Caco-2 (cell line): ENCODE results near the gene RGS19. TPM values are rescaled to one million over a fixed set of nuclear protein-coding genes. Genes with fewer than 3 reads are reported as not detected.

ENCODE experiments used
- BruUV-seq: library from RNA; stranded (reverse); fragments of 400-500 nt; replicated peaks from 2 replicates; lab custom pipeline; 2021; lab: Mats Ljungman, UMichigan
- CTCF ChIA-PET: fragments of 300-600 bp; sonication (Branson Sonifier 250); formaldehyde crosslinking; loops from one replicate; lab custom pipeline; 2022; ENCODE audit warnings: antibody characterized with exemption; lab: Charles Lee
- POLR2A ChIA-PET: fragments of 300-600 bp; sonication (Branson Sonifier 250); formaldehyde crosslinking; loops from one replicate; lab custom pipeline; 2022; ENCODE audit warnings: antibody characterized with exemption; lab: Charles Lee
- DNase-seq, 2 experiments: peaks; one replicate each; pipeline versions ENCODE4 v3.0.0 to v3.0.0-alpha.2; 2020 to 2022
- H3K27me3 ChIP-seq: replicated peaks from 2 replicates; pipeline ENCODE4 v1.6.0; 2011; ENCODE audit warnings: low read length; ENCODE audit not compliant: control insufficient read depth, insufficient read depth
- H3K36me3 ChIP-seq: 2 replicates; pipeline ENCODE4 v1.5.1; 2011; ENCODE audit warnings: low read length; ENCODE audit not compliant: control insufficient read depth, insufficient read depth
- H3K4me1 ChIP-seq: fragments of 250-450 bp; sonication (Bioruptor Pico); 2 replicates; pipeline ENCODE4 v1.5.1; 2020; ENCODE audit warnings: mild to moderate bottlenecking
- H3K4me3 ChIP-seq: 2 replicates; pipeline ENCODE4 v1.5.1; 2011; ENCODE audit warnings: low read depth, mild to moderate bottlenecking, control low read depth, low read length
- H3K9me3 ChIP-seq: fragments of 250-450 bp; sonication (Bioruptor Pico); 2 replicates; pipeline ENCODE4 v1.5.1; 2020; ENCODE audit warnings: mild to moderate bottlenecking, moderate library complexity
- H3K27ac Mint-ChIP-seq: one replicate; pipeline ENCODE4 v1.8.0; 2022; ENCODE audit warnings: mixed read lengths; ENCODE audit not compliant: unreplicated experiment
- H3K27me3 Mint-ChIP-seq: one replicate; pipeline ENCODE4 v1.8.0; 2022; ENCODE audit warnings: mixed read lengths; ENCODE audit not compliant: insufficient read depth, unreplicated experiment
- H3K36me3 Mint-ChIP-seq: one replicate; pipeline ENCODE4 v1.8.0; 2022; ENCODE audit warnings: mild to moderate bottlenecking, mixed read lengths; ENCODE audit not compliant: insufficient read depth, unreplicated experiment
- H3K4me1 Mint-ChIP-seq: one replicate; pipeline ENCODE4 v1.8.0; 2022; ENCODE audit warnings: low read depth, mixed read lengths; ENCODE audit not compliant: unreplicated experiment
- H3K4me3 Mint-ChIP-seq: one replicate; pipeline ENCODE4 v1.8.0; 2022; ENCODE audit warnings: mild to moderate bottlenecking, moderate library complexity, mixed read lengths; ENCODE audit not compliant: unreplicated experiment
- H3K9me3 Mint-ChIP-seq: one replicate; pipeline ENCODE4 v1.8.0; 2022; ENCODE audit warnings: mixed read lengths; ENCODE audit not compliant: unreplicated experiment
- intact Hi-C: fragments of 100-400 bp; cut with micrococcal nuclease; formaldehyde crosslinking; loops from one replicate; pipeline ENCODE4 v1.10.0; 2022; ENCODE audit not compliant: unreplicated experiment
- total RNA-seq: library from RNA; stranded (reverse); gene quantifications from 2 replicates; pipeline ENCODE4 v1.2.3, GENCODE V29; 2022
- TF ChIP-seq, protein P1 (sequence below), 2 experiments: fragments of 200-600 bp in 1 of 2; IDR thresholded peaks; 1 replicate in 1 of 2; 2 replicates in 1 of 2; pipeline versions ENCODE4 v1.5.1 to v1.8.0; 2011 to 2022; ENCODE audit warnings: antibody characterized with exemption in 1 of 2, control low read depth in 1 of 2, inconsistent platforms in 1 of 2, low read depth in 1 of 2, low read length in 1 of 2, mild to moderate bottlenecking in 1 of 2, moderate library complexity in 1 of 2; ENCODE audit not compliant: insufficient read depth in 1 of 2, severe bottlenecking in 1 of 2, unreplicated experiment in 1 of 2

RGS19 gene
- total RNA-seq, 1 experiment from 2014 or later = 29.3 TPM

DNA sequence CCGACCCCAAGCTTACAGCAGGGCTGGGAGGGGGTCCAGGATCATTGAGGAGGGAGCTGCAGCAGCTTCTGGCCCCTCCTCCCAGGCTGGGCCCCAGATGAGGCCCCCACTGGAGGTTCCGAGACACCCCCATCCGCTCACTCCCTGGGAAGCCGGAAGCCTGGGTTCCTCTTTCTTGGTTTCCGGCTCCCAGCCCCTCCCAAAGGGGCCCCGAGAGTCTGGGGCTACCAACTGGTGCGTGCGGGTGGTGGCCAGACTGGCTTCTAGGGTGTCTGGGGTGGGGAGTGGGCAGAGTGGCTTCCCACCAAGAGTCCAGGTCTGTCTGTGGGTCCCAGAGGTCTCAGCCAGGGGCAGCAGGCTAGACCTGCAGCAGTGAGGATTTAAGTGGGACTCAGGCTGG, 2.2 kb downstream of the RGS19 start:
- H3K4me1 ChIP-seq = peaks cover 18% of the 10 kb centered on the region
- POLR2A ChIA-PET = no interaction called here
- no peak overlapping the region for H3K4me3 ChIP-seq
- no peaks in the 10 kb centered on the region for H3K36me3 ChIP-seq
- H3K4me1 Mint-ChIP-seq = peaks cover 17% of the 10 kb centered on the region
- H3K27me3 ChIP-seq = no peaks in the 10 kb centered on the region
- no TSS peak for BruUV-seq
- intact Hi-C loops = no loop called here
- H3K4me3 Mint-ChIP-seq = no peak overlapping the region
- CTCF ChIA-PET = interaction anchor here (0.7 to 1.0 kb wide), 2 partner anchors 43 to 432 kb away, joined by 3 read pairs; no protein-coding TSS in a partner anchor
- TF ChIP-seq, protein P1, sequence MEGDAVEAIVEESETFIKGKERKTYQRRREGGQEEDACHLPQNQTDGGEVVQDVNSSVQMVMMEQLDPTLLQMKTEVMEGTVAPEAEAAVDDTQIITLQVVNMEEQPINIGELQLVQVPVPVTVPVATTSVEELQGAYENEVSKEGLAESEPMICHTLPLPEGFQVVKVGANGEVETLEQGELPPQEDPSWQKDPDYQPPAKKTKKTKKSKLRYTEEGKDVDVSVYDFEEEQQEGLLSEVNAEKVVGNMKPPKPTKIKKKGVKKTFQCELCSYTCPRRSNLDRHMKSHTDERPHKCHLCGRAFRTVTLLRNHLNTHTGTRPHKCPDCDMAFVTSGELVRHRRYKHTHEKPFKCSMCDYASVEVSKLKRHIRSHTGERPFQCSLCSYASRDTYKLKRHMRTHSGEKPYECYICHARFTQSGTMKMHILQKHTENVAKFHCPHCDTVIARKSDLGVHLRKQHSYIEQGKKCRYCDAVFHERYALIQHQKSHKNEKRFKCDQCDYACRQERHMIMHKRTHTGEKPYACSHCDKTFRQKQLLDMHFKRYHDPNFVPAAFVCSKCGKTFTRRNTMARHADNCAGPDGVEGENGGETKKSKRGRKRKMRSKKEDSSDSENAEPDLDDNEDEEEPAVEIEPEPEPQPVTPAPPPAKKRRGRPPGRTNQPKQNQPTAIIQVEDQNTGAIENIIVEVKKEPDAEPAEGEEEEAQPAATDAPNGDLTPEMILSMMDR (IDR thresholded peaks at IDR 0.05; ENCODE audit: insufficient read depth in 1 of 2, low read depth in 1 of 2, low read length in 1 of 2, severe bottlenecking in 1 of 2, unreplicated experiment in 1 of 2) = no peak
- no peak overlapping the region for H3K27ac Mint-ChIP-seq
- no peaks in the 10 kb centered on the region for H3K9me3 Mint-ChIP-seq
- peaks cover 4% of the 10 kb centered on the region for H3K36me3 Mint-ChIP-seq
- no peaks in the 10 kb centered on the region for H3K9me3 ChIP-seq
- H3K27me3 Mint-ChIP-seq = no peaks in the 10 kb centered on the region
- DNase-seq = no peak

DNA sequence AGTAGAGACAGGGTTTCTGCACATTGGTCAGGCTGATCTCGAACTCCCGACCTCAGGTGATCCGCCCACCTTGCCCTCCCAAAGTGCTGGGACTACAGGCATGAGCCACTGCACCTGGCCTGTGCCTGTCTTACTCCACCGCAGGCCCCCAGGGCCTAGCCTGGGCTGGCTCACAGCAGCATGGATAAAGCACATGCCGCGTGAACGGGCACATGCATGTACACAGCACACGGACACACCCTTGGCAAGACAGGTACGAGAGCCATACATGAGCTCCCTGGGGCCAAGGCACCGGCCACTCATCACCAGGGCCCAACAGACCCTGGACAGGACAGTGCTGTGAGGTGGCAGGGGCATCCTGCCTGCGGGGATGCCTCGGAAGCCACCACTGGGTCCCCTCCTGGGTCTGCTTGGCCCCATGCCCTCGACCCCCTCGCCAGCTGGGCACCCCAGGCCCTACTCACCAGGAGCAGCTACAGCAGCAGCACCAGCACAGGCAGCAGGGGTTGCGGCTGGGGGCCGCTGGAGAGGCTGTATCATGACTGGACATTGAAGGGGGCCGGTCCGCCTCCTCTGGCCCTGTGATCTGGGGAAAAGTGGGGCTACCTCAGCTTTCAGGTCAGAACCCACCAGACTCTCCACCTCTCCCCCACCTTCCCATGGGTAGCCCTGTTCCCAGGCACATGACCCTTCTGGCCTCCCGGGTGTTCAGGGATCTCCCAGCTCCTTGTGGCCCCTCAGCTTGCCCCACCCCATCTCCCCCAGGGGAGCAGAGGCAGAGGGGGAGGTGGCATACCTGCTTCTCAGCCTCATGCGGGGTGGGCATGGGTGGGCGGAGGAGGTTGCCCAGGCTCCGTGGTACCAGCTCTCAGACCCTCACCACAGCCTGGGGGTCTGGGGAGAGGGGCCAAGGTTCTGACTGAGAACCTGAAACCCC, 3.0 kb downstream of the RGS19 start:
- ChIA-PET CTCF (interaction anchor here (0.7 to 1.1 kb wide), 3 partner anchors 26 to 432 kb away, joined by 3 read pairs; no protein-coding TSS in a partner anchor), POLR2A (interaction anchor here (0.6 kb wide), 1 partner anchor 75 kb away, joined by 4 read pairs; no protein-coding TSS in a partner anchor)
- Histone ChIP-seq H3K4me3 (no peak overlapping the region), H3K36me3 (no peaks in the 10 kb centered on the region), H3K4me1 (peaks cover 18% of the 10 kb centered on the region), H3K9me3 (no peaks in the 10 kb centered on the region), H3K27me3 (no peaks in the 10 kb centered on the region)
- BruUV-seq = no TSS peak
- Mint-ChIP-seq H3K27me3 (no peaks in the 10 kb centered on the region), H3K36me3 (peaks cover 9% of the 10 kb centered on the region), H3K9me3 (no peaks in the 10 kb centered on the region), H3K4me3 (no peak overlapping the region), H3K4me1 (peaks cover 17% of the 10 kb centered on the region), H3K27ac (no peak overlapping the region)
- TF ChIP-seq, protein P1 (IDR thresholded peaks at IDR 0.05; ENCODE audit: insufficient read depth in 1 of 2, low read depth in 1 of 2, low read length in 1 of 2, severe bottlenecking in 1 of 2, unreplicated experiment in 1 of 2) = no peak
- intact Hi-C loops = no loop called here
- DNase-seq = no peak

DNA sequence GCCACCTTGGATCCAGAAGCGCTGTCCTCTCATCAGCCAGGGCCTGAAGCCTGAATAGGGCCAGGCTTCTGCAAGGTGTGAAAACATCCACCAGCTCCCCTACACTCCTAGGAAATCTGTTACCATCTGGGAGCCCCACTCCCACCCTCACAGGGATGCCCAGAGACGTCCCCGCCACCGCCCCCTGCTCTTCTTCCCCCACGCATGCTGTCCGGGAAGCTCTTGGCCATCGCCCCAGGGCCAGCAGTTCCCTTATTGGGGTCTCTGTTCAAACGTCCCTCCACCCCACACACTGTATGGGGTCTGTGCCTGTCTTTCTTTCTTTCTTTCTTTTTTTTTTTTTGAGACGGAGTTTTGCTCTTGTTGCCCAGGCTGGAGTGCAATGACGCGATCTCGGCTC, 3.8 kb downstream of the RGS19 start:
- Mint-ChIP-seq H3K27me3 (no peaks in the 10 kb centered on the region), H3K4me1 (peaks cover 14% of the 10 kb centered on the region), H3K9me3 (no peaks in the 10 kb centered on the region), H3K36me3 (peaks cover 9% of the 10 kb centered on the region), H3K27ac (no peak overlapping the region), H3K4me3 (no peak overlapping the region)
- DNase-seq = no peak
- peaks cover 16% of the 10 kb centered on the region for H3K4me1 ChIP-seq
- ChIA-PET CTCF (interaction anchor here (1.1 kb wide), 1 partner anchor 27 kb away, joined by 3 read pairs; no protein-coding TSS in a partner anchor), POLR2A (interaction anchor here (0.6 kb wide), 2 partner anchors 74 to 1214 kb away, joined by 3 to 4 read pairs; partner anchors contain the start of gene TCFL5)
- no peaks in the 10 kb centered on the region for H3K36me3 ChIP-seq
- TF ChIP-seq, protein P1 (IDR thresholded peaks at IDR 0.05; ENCODE audit: insufficient read depth in 1 of 2, low read depth in 1 of 2, low read length in 1 of 2, severe bottlenecking in 1 of 2, unreplicated experiment in 1 of 2) = no peak
- intact Hi-C loops = no loop called here
- no peak overlapping the region for H3K4me3 ChIP-seq
- H3K27me3 ChIP-seq = no peaks in the 10 kb centered on the region
- H3K9me3 ChIP-seq = no peaks in the 10 kb centered on the region
- BruUV-seq = no TSS peak
